Muscle of arm (tissue), 14 donors: ENCODE results near the gene HMOX2. TPM values are rescaled to one million over a fixed set of nuclear protein-coding genes. Genes with fewer than 3 reads are reported as not detected.

Experiments
- DNase-seq: peaks from one replicate; pipeline ENCODE4 v3.0.0-alpha.2; 2013
- long read RNA-seq, 11 donors: transcript quantifications; one replicate each; lab custom pipeline, GENCODE V29; 2026
- polyA plus RNA-seq, 12 donors: library from polyadenylated mRNA; unstranded; fragments of 120-200 nt; gene quantifications; one replicate each; pipeline ENCODE4 v1.2.1, GENCODE V29; 2013; ENCODE audit not compliant: insufficient read length in 12 of 12

Gene HMOX2
- polyA plus RNA-seq, result 10 to 100 TPM in 11 of 12 donors, not detected in 1; 30.4 to 52.1 (median 37.3) TPM
- long read RNA-seq, donor 1, transcript HMOX2-208 (6 exons, 2,147 nt), result major isoform, 20 of 49 reads
- long read RNA-seq, donor 1, partial matches to known transcripts, result 25 of 49 reads
- long read RNA-seq, donor 1, other reads (novel, unspliced or antisense), result 0 of 49 reads
- long read RNA-seq, donor 2, transcript HMOX2-208 (6 exons, 2,147 nt), result major isoform, 18 of 24 reads
- long read RNA-seq, donor 2, partial matches to known transcripts, result 0 of 24 reads
- long read RNA-seq, donor 2, other reads (novel, unspliced or antisense), result 0 of 24 reads
- long read RNA-seq, donor 3, partial matches to known transcripts, result 0 of 4 reads
- long read RNA-seq, donor 3, other reads (novel, unspliced or antisense), result 0 of 4 reads
- long read RNA-seq, donor 4, transcript HMOX2-208 (6 exons, 2,147 nt), result major isoform, 8 of 17 reads
- long read RNA-seq, donor 4, partial matches to known transcripts, result 6 of 17 reads
- long read RNA-seq, donor 4, other reads (novel, unspliced or antisense), result 0 of 17 reads
- long read RNA-seq, donor 5, transcript HMOX2-208 (6 exons, 2,147 nt), result major isoform, 26 of 28 reads
- long read RNA-seq, donor 5, partial matches to known transcripts, result 0 of 28 reads
- long read RNA-seq, donor 5, other reads (novel, unspliced or antisense), result 0 of 28 reads
- long read RNA-seq, donor 6, transcript HMOX2-208 (6 exons, 2,147 nt), result major isoform, 8 of 20 reads
- long read RNA-seq, donor 6, partial matches to known transcripts, result 5 of 20 reads
- long read RNA-seq, donor 6, other reads (novel, unspliced or antisense), result 6 of 20 reads
- long read RNA-seq, donor 7, transcript HMOX2-208 (6 exons, 2,147 nt), result major isoform, 5 of 5 reads
- long read RNA-seq, donor 7, partial matches to known transcripts, result 0 of 5 reads
- long read RNA-seq, donor 7, other reads (novel, unspliced or antisense), result 0 of 5 reads
- long read RNA-seq, donor 8, transcript HMOX2-208 (6 exons, 2,147 nt), result major isoform, 14 of 25 reads
- long read RNA-seq, donor 8, partial matches to known transcripts, result 8 of 25 reads
- long read RNA-seq, donor 8, other reads (novel, unspliced or antisense), result 0 of 25 reads
- long read RNA-seq, donor 9, transcript HMOX2-208 (6 exons, 2,147 nt), result major isoform, 8 of 9 reads
- long read RNA-seq, donor 9, partial matches to known transcripts, result 0 of 9 reads
- long read RNA-seq, donor 9, other reads (novel, unspliced or antisense), result 0 of 9 reads
- long read RNA-seq, donor 10, transcript HMOX2-208 (6 exons, 2,147 nt), result major isoform, 17 of 22 reads
- long read RNA-seq, donor 10, partial matches to known transcripts, result 5 of 22 reads
- long read RNA-seq, donor 10, other reads (novel, unspliced or antisense), result 0 of 22 reads
- long read RNA-seq, donor 11, transcript HMOX2-208 (6 exons, 2,147 nt), result major isoform, 17 of 19 reads
- long read RNA-seq, donor 11, partial matches to known transcripts, result 0 of 19 reads
- long read RNA-seq, donor 11, other reads (novel, unspliced or antisense), result 0 of 19 reads

- DNase-seq, result peak; percentile 93
Observed at GRCh38 chr16:4475880-4476788, at the start of gene HMOX2. Gene HMOX2, plus strand, starts transcription at chr16:4476398. Its CDS starts 29,127 bp downstream, at chr16:4505525.

- no peak for DNase-seq
Observed at GRCh38 chr16:4426722-4427372, 49.4 kb upstream of the HMOX2 start.

GRCh38 chr16:4428500-4428899, 47.7 kb upstream of the HMOX2 start:
- DNase-seq, result no peak

- DNase-seq, result no peak
Observed at GRCh38 chr16:4431023-4431422, 45.2 kb upstream of the HMOX2 start.

GRCh38 chr16:4433228-4433627, 43.0 kb upstream of the HMOX2 start:
- DNase-seq, result no peak

- DNase-seq, result no peak
Observed at GRCh38 chr16:4433914-4434787, 42.0 kb upstream of the HMOX2 start.

GRCh38 chr16:4435337-4436067, 40.7 kb upstream of the HMOX2 start:
- DNase-seq, result no peak

- no peak for DNase-seq
Observed at GRCh38 chr16:4437366-4437765, 38.8 kb upstream of the HMOX2 start.

- DNase-seq, result no peak
Observed at GRCh38 chr16:4442371-4442770, 33.8 kb upstream of the HMOX2 start.

GRCh38 chr16:4443271-4443670, 32.9 kb upstream of the HMOX2 start:
- DNase-seq, result no peak

GRCh38 chr16:4443986-4444385, 32.2 kb upstream of the HMOX2 start:
- DNase-seq, result no peak

- DNase-seq, result no peak
Observed at GRCh38 chr16:4450430-4450829, 25.8 kb upstream of the HMOX2 start.

GRCh38 chr16:4450931-4451519, 25.2 kb upstream of the HMOX2 start:
- DNase-seq, result no peak

GRCh38 chr16:4452674-4453073, 23.5 kb upstream of the HMOX2 start:
- no peak for DNase-seq

GRCh38 chr16:4454623-4455022, 21.6 kb upstream of the HMOX2 start:
- DNase-seq, result no peak

- no peak for DNase-seq
Observed at GRCh38 chr16:4455081-4455480, 21.1 kb upstream of the HMOX2 start.

GRCh38 chr16:4455951-4456350, 20.2 kb upstream of the HMOX2 start:
- no peak for DNase-seq

- no peak for DNase-seq
Observed at GRCh38 chr16:4460936-4461249, 15.3 kb upstream of the HMOX2 start.
